ENCODE measurements around the gene CLPTM1L. TPM values are rescaled to one million over a fixed set of nuclear protein-coding genes. Genes with fewer than 3 reads are reported as not detected.
"Not testable (repeated sequence)": the region's sequence is repeated elsewhere in the genome, so short reads cannot be mapped to it uniquely, and the experiment has no call there.

Gene CLPTM1L
- polyA plus RNA-seq, 1 experiment = 145 TPM

DNA sequence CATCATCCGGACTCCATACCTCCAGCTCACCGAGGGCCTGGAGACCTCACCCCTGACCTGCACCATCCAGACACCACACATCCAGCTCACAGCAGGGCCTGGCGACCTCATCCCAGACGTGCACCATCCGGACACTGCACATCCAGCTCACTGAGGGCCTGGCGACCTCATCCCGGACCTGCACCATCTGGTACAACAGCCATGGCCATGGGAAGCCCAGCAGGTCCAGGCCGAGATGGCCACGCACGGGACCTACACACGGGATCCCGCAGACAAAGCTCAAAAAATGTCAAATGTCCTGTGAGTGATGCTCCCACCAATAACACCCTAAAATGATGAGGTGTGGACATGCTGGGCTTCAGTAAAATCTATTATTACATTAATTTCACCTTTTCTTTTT lies 59.8 kb downstream of the CLPTM1L start:
- Histone ChIP-seq H3K36me3 (ENCODE audit: control insufficient read depth, insufficient read depth, low read length) (no peaks in the 10 kb centered on the region), H3K27me3 (ENCODE audit: control insufficient read depth, insufficient read depth, low read length) (no peaks in the 10 kb centered on the region), H3K4me3 (ENCODE audit: low read depth, low read length) (no peak overlapping the region)
- no peak for DNase-seq (ENCODE audit: low read depth)
- ChIA-PET CTCF (interaction anchor here (1.4 kb wide), 1 partner anchor 18 kb away, joined by 5 read pairs; no protein-coding TSS in a partner anchor), POLR2A (no interaction called here)
- TF ChIP-seq, protein P1, sequence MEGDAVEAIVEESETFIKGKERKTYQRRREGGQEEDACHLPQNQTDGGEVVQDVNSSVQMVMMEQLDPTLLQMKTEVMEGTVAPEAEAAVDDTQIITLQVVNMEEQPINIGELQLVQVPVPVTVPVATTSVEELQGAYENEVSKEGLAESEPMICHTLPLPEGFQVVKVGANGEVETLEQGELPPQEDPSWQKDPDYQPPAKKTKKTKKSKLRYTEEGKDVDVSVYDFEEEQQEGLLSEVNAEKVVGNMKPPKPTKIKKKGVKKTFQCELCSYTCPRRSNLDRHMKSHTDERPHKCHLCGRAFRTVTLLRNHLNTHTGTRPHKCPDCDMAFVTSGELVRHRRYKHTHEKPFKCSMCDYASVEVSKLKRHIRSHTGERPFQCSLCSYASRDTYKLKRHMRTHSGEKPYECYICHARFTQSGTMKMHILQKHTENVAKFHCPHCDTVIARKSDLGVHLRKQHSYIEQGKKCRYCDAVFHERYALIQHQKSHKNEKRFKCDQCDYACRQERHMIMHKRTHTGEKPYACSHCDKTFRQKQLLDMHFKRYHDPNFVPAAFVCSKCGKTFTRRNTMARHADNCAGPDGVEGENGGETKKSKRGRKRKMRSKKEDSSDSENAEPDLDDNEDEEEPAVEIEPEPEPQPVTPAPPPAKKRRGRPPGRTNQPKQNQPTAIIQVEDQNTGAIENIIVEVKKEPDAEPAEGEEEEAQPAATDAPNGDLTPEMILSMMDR (IDR thresholded peaks at IDR 0.05; ENCODE audit: insufficient read depth, low read depth, low read length) = no peak

DNA sequence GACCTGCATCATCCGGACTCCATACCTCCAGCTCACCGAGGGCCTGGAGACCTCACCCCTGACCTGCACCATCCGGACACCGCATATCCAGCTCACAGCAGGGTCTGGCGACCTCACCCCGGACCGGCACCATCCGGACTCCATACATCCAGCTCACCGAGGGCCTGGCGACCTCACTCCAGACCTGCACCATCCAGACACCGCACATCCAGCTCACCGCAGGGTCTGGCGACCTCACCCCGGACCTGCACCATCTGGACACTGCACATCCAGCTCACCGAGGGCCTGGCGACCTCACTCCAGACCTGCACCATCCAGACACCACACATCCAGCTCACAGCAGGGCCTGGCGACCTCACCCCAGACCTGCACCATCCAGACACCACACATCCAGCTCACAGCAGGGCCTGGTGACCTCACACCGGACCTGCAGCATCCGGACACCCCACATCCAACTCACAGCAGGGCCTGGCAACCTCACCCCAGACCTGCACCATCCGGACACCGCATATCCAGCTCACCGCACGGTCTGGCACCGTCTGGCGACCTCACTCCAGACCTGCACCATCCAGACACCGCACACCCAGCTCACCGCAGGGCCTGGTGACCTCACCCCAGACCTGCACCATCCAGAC lies 60.4 kb downstream of the CLPTM1L start:
- DNase-seq (ENCODE audit: low read depth) = not testable (repeated sequence)

DNA sequence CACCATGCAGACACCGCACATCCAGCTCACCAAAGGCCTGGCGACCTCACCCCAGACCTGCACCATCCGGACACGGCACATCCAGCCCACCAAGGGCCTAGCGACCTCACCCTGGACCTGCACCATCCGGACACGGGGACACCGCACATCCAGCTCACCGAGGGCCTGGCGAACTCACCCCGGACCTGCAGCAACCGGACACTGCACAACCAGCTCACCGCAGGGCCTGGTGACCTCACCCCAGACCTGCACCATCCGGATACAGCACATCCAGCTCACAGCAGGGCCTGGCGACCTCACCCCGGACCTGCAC lies 61.2 kb downstream of the CLPTM1L start:
- H3K4me3 ChIP-seq (ENCODE audit: low read depth, low read length); H3K27me3 ChIP-seq (ENCODE audit: control insufficient read depth, insufficient read depth, low read length); POLR2A ChIA-PET; DNase-seq (ENCODE audit: low read depth); H3K36me3 ChIP-seq (ENCODE audit: control insufficient read depth, insufficient read depth, low read length): not testable (repeated sequence)
- CTCF ChIA-PET = interaction anchor here (0.7 kb wide), 1 partner anchor 20 kb away, joined by 4 read pairs; no protein-coding TSS in a partner anchor

More for the DNA sequence above, 60.4 kb downstream of the CLPTM1L start:
- H3K27me3 ChIP-seq (ENCODE audit: control insufficient read depth, insufficient read depth, low read length); H3K4me3 ChIP-seq (ENCODE audit: low read depth, low read length); H3K36me3 ChIP-seq (ENCODE audit: control insufficient read depth, insufficient read depth, low read length); POLR2A ChIA-PET: not testable (repeated sequence)
- CTCF ChIA-PET = interaction anchor here (1.4 kb wide), 1 partner anchor 17 kb away, joined by 5 read pairs; no protein-coding TSS in a partner anchor

DNA sequence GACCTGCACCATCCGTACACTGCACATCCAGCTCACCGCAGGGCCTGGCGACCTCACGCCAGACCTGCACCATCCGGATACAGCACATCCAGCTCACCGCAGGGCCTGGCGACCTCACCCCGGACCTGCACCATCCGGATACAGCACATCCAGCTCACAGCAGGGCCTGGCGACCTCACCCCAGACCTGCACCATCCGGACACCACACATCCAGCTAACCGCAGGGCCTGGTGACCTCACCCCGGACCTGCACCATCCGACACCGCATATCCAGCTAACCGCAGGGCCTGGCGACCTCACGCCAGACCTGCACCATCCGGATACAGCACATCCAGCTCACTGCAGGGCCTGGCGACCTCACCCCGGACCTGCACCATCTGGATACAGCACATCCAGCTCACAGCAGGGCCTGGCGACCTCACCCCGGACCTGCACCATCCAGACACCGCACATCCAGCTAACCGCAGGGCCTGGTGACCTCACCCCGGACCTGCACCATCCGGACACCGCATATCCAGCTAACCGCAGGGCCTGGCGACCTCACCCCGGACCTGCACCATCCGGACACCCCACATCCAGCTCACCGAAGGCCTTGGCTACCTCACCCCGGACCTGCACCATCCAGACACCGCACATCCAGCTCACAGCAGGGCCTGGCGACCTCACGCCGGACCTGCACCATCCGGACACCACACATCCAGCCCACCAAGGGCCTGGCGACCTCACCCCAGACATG lies 61.7 kb downstream of the CLPTM1L start:
- not testable (repeated sequence) for H3K36me3 ChIP-seq (ENCODE audit: control insufficient read depth, insufficient read depth, low read length); DNase-seq (ENCODE audit: low read depth)
- CTCF ChIA-PET = interaction anchor here (0.7 kb wide), 1 partner anchor 20 kb away, joined by 4 read pairs; no protein-coding TSS in a partner anchor

DNA sequence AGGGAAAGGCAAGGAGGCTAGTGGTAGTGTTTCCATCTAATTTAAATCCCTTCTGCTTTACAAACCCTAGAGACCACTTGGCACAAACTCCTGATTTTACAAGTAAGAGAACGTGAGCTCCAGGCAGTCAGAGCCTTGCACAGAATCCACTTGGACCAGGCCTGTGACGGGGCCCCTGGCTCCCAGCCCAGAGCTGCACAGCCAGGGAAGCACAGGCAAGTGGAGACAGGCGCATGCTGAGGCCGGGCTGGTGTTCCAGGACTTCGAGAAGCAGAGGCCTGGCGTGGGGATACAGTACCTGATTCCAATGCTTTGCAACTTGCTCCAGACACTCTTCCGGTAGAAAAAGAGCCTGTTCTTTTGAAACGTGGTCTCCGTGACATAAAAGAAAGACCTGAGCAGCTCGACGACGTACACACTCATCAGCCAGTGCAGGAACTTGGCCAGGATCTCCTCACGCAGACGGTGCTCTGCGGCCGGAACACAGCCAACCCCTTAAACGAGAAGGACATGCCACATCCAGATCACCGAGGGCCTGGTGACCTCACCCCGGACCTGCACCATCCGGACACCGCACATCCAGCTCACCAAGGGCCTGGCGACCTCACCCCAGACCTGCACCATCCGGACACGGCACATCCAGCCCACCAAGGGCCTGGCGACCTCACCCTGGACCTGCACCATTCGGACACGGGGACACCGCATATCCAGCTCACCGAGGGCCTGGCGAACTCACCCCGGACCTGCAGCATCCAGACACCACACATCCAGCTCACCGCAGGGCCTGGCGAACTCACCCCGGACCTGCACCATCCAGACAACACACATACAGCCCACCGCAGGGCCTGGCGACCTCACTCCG lies 62.5 kb downstream of the CLPTM1L start:
- H3K27me3 ChIP-seq (ENCODE audit: control insufficient read depth, insufficient read depth, low read length) = no peaks in the 10 kb centered on the region
- ChIA-PET CTCF (interaction anchor here (0.6 kb wide), 1 partner anchor 64 kb away, joined by 3 read pairs; no protein-coding TSS in a partner anchor), POLR2A (no interaction called here)
- no peaks in the 10 kb centered on the region for H3K36me3 ChIP-seq (ENCODE audit: control insufficient read depth, insufficient read depth, low read length)
- TF ChIP-seq, protein P1 (IDR thresholded peaks at IDR 0.05; ENCODE audit: insufficient read depth, low read depth, low read length) = no peak
- no peak for DNase-seq (ENCODE audit: low read depth)
- no peak overlapping the region for H3K4me3 ChIP-seq (ENCODE audit: low read depth, low read length)

More for the DNA sequence above, 61.7 kb downstream of the CLPTM1L start:
- H3K4me3 ChIP-seq (ENCODE audit: low read depth, low read length); POLR2A ChIA-PET; H3K27me3 ChIP-seq (ENCODE audit: control insufficient read depth, insufficient read depth, low read length): not testable (repeated sequence)

DNA sequence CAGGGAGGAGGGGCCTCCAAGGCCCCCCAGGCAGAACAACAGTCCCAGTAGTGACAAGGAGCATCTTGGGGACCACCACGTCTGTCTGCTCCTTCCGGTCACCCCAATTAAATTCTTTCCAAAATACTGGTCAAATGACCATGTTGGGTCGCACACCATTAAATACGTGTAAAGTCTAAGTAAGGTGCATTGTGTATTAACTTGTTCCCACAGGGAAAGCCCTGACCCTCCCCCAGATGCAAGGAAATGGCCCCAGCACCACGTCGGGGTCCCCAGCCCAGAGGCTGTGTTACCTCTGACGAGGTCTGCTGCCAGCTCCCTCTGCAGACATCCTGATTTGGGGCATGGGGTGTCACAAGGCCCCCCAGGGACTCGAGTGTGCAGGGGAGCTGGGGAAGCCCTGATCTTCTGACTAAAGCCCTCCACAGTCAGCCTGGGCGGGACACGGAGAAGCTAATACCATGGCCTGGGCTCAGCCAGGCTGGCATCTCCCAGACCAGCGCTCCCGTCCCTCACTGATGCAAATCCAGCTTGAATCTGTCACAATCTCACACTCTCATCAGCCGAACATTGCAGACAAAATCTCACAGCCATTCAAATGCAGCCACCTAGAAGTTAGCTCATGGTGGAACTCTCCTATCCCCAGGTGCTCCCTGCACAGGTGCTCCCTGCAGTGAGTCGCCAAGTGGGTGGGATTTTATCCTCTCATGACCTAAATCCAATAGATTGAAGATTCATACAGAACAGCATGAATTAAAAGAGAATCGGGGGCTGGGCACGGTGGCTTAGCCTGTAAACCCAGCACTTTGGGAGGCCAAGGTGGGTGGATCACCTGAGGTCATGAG lies 63.6 kb downstream of the CLPTM1L start:
- no peaks in the 10 kb centered on the region for H3K27me3 ChIP-seq (ENCODE audit: control insufficient read depth, insufficient read depth, low read length)
- DNase-seq (ENCODE audit: low read depth) = no peak
- POLR2A ChIA-PET = no interaction called here
- no peaks in the 10 kb centered on the region for H3K36me3 ChIP-seq (ENCODE audit: control insufficient read depth, insufficient read depth, low read length)
- CTCF ChIA-PET = no interaction called here
- TF ChIP-seq, protein P1 (IDR thresholded peaks at IDR 0.05; ENCODE audit: insufficient read depth, low read depth, low read length) = no peak
- H3K4me3 ChIP-seq (ENCODE audit: low read depth, low read length) = no peak overlapping the region
